HFFc6 (cell line): ENCODE data around the gene ELF5. TPM values are rescaled to one million over a fixed set of nuclear protein-coding genes. Genes with fewer than 3 reads are reported as not detected.

ENCODE experiments used
- DNase-seq: peaks from one replicate; pipeline ENCODE4 v3.0.0-alpha.2; 2018
- H3K27ac Mint-ChIP-seq: 2 replicates; pipeline ENCODE4 v1.8.0; 2020; ENCODE audit warnings: mild to moderate bottlenecking, mixed read lengths
- H3K27me3 Mint-ChIP-seq: 2 replicates; pipeline ENCODE4 v1.8.0; 2021; ENCODE audit warnings: mild to moderate bottlenecking, moderate library complexity, mixed read lengths; ENCODE audit not compliant: insufficient read depth
- H3K36me3 Mint-ChIP-seq: 2 replicates; pipeline ENCODE4 v1.8.0; 2021; ENCODE audit warnings: low read depth, mixed read lengths
- H3K4me1 Mint-ChIP-seq: 2 replicates; pipeline ENCODE4 v1.8.0; 2020; ENCODE audit warnings: low read depth, mixed read lengths
- H3K4me3 Mint-ChIP-seq: 2 replicates; pipeline ENCODE4 v1.8.0; 2020; ENCODE audit warnings: mild to moderate bottlenecking, moderate library complexity, mixed read lengths
- H3K9me3 Mint-ChIP-seq: 2 replicates; pipeline ENCODE4 v1.8.0; 2020; ENCODE audit warnings: mild to moderate bottlenecking, mixed read lengths
- total RNA-seq, 6 experiments: library from RNA; stranded (reverse); fragmentation: NEBNext Ultra II Directional; extraction: Animal tissue kit (Norgen Biotek cat#: 25700); gene quantifications; 2 replicates in 1 of 6; 3 replicates in 5 of 6; pipeline ENCODE4 v1.2.3, GENCODE V29; 2021
- TF ChIP-seq, protein P1 (sequence below): fragments of 200-600 bp; sonication (generic); IDR thresholded peaks from 2 replicates; pipeline ENCODE4 v1.5.0; 2021; ENCODE audit warnings: antibody characterized with exemption, mild to moderate bottlenecking

The ELF5 gene
- total RNA-seq, 6 experiments from 2014 or later: not detected

DNA sequence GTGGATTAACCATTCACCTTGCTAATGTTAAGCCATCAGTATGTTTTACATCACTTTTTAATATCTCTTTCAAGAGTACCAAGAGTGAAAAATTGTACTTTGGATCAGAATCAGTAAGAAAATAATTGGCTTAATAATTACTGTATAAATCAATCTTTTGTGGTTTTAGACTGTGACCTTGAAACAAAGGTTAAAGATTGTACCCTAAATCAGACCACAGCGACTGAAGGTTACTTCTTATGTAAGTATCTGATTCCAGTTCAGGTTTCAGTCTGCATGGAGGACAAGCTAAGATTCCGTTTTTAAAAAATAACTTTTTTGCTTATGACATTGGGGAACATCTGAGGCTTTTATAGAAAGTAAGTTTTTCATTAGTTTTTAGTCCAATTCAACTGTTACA, 56.0 kb downstream of the ELF5 start:
- no peak for DNase-seq
- Mint-ChIP-seq H3K36me3 (peaks cover 42% of the 10 kb centered on the region), H3K4me1 (no peaks in the 10 kb centered on the region), H3K27me3 (no peaks in the 10 kb centered on the region), H3K4me3 (no peak overlapping the region), H3K27ac (no peak overlapping the region), H3K9me3 (no peaks in the 10 kb centered on the region)
- TF ChIP-seq, protein P1, sequence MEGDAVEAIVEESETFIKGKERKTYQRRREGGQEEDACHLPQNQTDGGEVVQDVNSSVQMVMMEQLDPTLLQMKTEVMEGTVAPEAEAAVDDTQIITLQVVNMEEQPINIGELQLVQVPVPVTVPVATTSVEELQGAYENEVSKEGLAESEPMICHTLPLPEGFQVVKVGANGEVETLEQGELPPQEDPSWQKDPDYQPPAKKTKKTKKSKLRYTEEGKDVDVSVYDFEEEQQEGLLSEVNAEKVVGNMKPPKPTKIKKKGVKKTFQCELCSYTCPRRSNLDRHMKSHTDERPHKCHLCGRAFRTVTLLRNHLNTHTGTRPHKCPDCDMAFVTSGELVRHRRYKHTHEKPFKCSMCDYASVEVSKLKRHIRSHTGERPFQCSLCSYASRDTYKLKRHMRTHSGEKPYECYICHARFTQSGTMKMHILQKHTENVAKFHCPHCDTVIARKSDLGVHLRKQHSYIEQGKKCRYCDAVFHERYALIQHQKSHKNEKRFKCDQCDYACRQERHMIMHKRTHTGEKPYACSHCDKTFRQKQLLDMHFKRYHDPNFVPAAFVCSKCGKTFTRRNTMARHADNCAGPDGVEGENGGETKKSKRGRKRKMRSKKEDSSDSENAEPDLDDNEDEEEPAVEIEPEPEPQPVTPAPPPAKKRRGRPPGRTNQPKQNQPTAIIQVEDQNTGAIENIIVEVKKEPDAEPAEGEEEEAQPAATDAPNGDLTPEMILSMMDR: no peak

DNA sequence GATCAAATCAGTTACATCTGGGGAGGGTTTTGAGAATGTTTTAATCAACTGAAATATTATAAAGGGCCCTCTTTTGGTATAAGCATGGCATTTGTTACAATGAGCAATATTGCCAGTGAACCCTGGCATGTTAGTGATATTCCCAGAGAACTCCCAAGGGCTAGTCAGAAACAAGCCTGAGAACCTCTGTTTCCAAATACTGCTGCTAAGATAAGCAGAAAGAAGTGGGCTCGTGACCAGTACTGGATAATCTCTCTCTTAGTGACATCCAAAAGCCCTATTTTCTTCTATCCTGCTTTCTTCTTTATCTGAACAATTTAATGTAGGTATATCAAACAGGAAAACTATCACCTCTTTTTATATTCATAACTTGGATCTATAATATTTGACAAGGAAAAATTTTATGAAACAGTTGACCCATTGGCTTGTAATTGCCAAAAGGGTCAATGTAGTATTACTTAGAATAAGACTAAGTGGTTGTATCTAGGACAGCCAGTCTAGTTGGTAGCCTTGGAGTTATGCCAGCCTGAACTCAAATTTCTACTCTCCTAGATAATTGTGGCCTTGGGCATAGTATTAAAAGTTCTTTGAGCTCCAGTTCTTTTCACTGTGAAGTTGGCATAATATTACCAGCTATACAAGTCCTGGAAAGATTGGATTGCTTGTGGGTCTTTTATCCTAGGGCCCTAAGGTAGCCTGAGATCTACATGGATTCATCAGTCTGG, 59.1 kb downstream of the ELF5 start:
- H3K36me3 Mint-ChIP-seq: peaks cover 44% of the 10 kb centered on the region
- TF ChIP-seq, protein P1: no peak
- no peak overlapping the region for H3K27ac Mint-ChIP-seq
- H3K9me3 Mint-ChIP-seq: no peaks in the 10 kb centered on the region
- no peak overlapping the region for H3K4me3 Mint-ChIP-seq
- no peak for DNase-seq
- no peaks in the 10 kb centered on the region for H3K27me3 Mint-ChIP-seq
- no peaks in the 10 kb centered on the region for H3K4me1 Mint-ChIP-seq

DNA sequence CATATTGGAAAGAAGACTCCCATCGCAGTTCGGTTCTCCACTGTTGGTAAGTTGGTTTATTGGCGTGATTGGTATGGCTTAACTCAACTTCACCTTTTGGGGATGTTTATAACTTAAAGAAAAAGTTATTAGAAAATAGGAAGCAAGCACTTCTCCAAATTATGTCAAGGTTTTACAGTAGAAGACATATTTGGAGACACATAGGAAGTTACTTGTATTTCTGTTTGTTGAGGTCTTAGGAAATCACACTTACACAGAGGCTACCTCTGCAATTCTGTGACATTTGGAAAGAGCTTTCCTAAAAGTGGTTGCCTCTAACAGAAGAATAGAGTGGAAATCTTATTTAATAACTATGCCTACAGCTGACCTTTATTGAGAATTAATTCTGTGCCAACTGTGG, 62.5 kb downstream of the ELF5 start:
- H3K9me3 Mint-ChIP-seq: no peaks in the 10 kb centered on the region
- TF ChIP-seq, protein P1: no peak
- H3K36me3 Mint-ChIP-seq: peaks cover 22% of the 10 kb centered on the region
- H3K4me1 Mint-ChIP-seq: peaks cover 9% of the 10 kb centered on the region
- H3K27me3 Mint-ChIP-seq: no peaks in the 10 kb centered on the region; the same call in 1 of the 2 replicates
- DNase-seq: no peak
- H3K4me3 Mint-ChIP-seq: no peak overlapping the region
- no peak overlapping the region for H3K27ac Mint-ChIP-seq

DNA sequence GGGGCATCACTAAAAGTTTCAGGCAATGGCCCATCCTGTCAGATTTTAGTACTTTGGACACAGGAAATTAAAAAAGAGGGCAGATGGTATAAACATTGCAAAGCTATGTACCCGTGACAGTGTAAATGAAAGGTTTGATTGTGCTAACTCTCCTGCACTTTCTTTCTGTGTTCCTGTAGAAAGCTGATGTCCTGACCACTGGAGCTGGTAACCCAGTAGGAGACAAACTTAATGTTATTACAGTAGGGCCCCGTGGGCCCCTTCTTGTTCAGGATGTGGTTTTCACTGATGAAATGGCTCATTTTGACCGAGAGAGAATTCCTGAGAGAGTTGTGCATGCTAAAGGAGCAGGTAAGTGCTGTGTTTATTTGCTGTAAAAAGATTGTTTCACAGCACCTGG, 64.6 kb downstream of the ELF5 start:
- Mint-ChIP-seq H3K27me3 (no peaks in the 10 kb centered on the region; the same call in 1 of the 2 replicates), H3K36me3 (peaks cover 11% of the 10 kb centered on the region), H3K9me3 (no peaks in the 10 kb centered on the region), H3K4me3 (no peak overlapping the region), H3K27ac (no peak overlapping the region), H3K4me1 (peaks cover 9% of the 10 kb centered on the region)
- no peak for DNase-seq
- TF ChIP-seq, protein P1: no peak

DNA sequence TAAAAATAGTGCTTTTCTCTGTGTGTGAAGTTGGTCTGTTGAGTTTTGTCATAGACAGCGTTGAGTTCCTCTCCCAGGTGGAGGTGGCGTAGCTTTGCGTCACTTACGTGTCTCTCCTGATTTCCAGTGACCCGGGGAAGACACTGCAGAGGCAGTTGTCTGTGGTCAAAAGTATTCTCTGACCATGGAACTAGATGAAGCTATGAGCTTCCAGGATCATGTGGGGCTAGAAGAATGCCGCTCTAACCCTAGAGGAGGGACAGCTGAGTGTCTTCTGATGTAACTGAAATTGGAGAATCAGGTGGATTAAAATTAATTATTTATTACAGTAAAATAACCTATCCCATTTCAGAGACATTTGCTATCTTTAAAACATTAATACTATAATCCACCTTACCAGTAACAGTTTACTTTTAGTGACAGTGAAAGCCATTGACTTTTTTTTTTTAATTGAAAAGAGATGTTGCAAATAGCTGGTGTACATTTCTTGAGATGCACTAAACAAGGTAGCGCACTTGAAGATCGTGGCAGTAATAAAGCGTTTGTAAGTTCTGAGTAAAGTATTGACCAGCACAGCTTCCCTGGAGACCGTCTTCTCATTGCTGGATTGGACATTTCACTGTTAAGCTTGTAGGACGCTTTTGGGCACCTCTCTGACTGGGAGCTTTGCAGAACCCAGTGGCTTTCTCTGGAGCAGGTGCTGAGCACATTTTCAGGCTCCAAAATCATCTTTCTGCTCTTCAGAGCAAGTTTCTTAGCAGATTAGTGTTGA, 65.2 kb downstream of the ELF5 start:
- Mint-ChIP-seq H3K36me3 (peaks cover 11% of the 10 kb centered on the region), H3K27ac (no peak overlapping the region), H3K4me1 (peaks cover 9% of the 10 kb centered on the region), H3K9me3 (no peaks in the 10 kb centered on the region), H3K27me3 (no peaks in the 10 kb centered on the region; the same call in 1 of the 2 replicates), H3K4me3 (no peak overlapping the region)
- DNase-seq: no peak
- TF ChIP-seq, protein P1: no peak
